GM12874 (cell line): ENCODE results near the gene C9orf78.

Experiments used
- CTCF ChIP-seq: IDR thresholded peaks from 2 replicates; pipeline ENCODE4 v1.5.1; 2011; ENCODE audit warnings: low read depth, mild to moderate bottlenecking, control low read depth, low read length, moderate library complexity; ENCODE audit not compliant: insufficient read depth

Gene C9orf78

GRCh38 chr9:129878291-129878690 lies 43.2 kb upstream of the C9orf78 start:
- TF ChIP-seq CTCF, result no peak

GRCh38 chr9:129876815-129877214 lies 41.7 kb upstream of the C9orf78 start:
- no peak for TF ChIP-seq CTCF

- TF ChIP-seq CTCF, result no peak
These were observed 40.8 kb upstream of the C9orf78 start for GRCh38 chr9:129875687-129876395.

GRCh38 chr9:129875181-129875611 lies 40.1 kb upstream of the C9orf78 start:
- TF ChIP-seq CTCF, result peak; percentile 19; the same call in 1 of the 2 replicates

- no peak for TF ChIP-seq CTCF
These were observed 39.4 kb upstream of the C9orf78 start for GRCh38 chr9:129874261-129875101.

GRCh38 chr9:129873563-129874190 lies 38.6 kb upstream of the C9orf78 start:
- TF ChIP-seq CTCF, result no peak

GRCh38 chr9:129871046-129871445 lies 36.0 kb upstream of the C9orf78 start:
- TF ChIP-seq CTCF, result no peak
